GM19372 (cell line): ENCODE results near the gene ARFGEF2.
"Not testable (repeated sequence)": the region's sequence is repeated elsewhere in the genome, so short reads cannot be mapped to it uniquely, and the experiment has no call there.

Source experiments
- ATAC-seq: cut with Tn5 transposase; IDR thresholded peaks from one replicate; pipeline ENCODE4 v1.9.1; 2021; ENCODE audit warnings: mild to moderate bottlenecking, low read depth, moderate library complexity; ENCODE audit not compliant: unreplicated experiment

The ARFGEF2 gene

DNA sequence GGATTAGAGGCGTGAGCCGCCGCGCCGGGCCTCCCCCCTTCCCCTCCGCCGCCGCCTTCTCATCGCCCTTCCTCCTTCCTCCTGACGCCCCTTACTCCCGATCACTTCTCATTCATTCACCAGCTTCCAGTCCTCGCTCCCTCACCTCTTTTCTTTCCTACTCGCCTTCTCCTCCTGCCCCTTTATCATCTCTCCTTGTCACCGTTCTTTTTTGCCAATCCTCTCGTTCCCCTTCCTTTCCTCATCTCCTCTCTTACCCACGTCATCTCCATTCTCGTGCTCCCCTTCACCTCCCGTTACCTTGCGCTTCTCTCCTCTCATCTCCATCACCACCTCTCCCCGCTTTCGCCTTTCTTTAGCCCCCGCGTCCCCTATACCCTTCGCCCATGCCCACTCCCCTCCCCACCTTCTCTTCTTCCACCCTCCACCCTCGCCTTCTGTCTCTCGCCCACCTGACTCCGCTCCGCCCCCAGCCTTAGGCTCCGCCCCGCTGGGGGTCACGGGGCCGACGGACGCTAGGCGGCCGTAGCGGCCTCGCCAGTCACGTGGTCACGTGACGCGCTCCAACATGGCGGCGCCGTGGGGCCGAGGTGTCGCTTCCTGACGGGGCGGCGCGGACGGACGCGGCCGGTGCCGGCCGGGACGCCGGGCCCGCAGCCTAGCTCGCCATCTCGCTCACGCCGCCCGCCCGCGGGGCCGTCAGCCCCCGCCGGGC lies at the start of gene ARFGEF2:
Gene ARFGEF2, plus strand, starts transcription at position 544 of the 715 bp plus-strand sequence. CDS start 179 bp downstream, outside the sequence.
- peak; percentile 71 for ATAC-seq

DNA sequence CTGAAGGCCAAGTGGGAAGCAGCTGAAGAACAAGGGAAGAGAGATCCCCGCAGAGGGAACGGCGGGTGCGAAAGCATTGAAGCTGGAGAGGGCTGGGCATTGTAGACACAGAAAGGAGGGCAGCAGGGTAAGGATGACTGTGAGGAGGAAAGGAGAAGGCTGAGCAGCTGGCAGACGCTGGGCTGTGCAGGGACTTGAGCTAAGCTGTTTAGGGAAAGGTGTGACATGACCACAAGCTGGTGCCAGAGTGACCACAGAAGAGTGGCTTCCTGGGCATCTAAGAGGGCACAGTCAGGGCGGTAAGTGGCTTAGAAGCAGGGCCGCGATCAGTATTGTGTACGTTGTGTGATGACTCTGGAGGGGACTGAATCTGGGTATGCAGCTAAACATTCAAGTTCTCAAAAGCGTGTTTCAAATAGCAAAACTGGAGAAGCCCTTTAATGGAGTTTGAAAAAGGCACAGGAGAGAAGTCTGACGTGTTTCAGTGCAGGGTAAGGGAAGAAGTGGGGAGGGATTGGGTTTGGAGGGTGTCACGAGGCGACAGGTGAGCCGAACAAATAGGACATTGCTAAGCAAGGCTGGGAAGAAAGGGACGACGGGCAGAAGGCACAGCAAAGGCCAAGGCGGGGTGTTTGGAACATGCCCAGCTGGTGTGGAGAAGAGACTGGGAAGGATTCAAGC lies 46.1 kb upstream of the ARFGEF2 start:
- no peak for ATAC-seq

DNA sequence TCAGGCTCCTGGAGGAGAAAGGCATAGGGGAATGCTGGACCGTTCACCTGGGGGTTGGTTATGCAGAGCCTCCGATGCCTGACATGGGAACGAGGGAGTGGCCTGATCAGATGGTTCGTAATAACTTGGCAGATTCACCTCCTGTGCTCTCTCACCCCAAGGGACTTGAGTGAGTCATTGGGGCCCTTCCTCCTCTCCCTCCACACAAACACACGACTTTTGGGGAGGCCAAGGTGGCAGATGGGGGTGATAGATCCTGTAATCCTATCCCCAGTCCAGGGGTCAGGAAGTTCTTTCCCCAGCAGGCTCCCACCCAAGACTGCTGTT lies 45.6 kb upstream of the ARFGEF2 start:
- no peak for ATAC-seq

DNA sequence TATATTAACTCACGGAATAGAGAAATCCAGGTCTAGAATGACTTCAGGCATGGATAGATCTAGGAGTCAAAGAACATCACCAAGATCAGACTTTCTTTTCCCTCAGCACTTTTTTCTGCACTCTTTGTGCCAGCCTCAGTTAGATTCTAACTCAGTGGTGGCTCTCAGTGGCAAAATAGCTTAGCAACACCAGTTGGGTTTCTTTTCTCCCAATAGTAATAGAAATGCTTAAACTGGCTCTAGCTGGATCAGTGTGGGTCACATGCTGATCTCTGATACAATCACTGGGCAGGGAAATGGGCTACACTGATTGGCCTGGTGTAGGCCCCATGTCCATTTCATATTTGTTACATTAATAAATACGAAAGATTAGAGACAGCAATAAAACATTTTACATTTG lies 44.2 kb upstream of the ARFGEF2 start:
- ATAC-seq: no peak

DNA sequence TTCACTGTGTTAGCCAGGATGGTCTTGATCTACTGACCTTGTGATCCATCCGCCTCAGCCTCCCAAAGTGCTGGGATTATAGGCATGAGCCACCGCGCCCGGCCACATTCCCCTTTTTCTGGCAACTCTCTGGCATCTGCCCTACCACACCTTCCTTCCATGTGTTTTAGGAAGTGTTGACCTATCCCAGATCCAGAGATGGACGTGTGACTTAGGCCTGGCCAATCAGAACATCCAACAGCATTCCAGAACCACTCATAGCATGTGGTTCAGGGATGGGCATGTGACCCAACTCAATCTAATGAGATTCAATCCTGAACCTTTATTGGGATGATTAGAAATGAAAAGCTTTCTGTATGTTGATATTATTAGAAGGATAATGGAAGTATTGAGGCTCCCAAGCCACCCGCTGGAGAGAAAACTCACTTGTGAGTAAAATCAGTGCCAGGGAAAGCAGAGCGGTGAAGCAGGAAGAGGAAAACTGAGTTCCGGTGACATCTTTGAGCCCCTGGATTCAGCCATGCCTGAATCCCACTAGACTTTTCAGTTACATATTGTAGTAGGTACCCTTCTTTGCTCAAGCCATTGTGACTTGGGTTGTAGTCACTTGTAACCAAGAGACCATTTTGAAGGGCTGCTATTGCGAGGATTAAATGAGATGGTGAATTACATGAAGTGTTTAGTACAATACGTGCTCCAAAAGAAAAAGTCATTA lies 42.8 kb upstream of the ARFGEF2 start:
- no peak for ATAC-seq

DNA sequence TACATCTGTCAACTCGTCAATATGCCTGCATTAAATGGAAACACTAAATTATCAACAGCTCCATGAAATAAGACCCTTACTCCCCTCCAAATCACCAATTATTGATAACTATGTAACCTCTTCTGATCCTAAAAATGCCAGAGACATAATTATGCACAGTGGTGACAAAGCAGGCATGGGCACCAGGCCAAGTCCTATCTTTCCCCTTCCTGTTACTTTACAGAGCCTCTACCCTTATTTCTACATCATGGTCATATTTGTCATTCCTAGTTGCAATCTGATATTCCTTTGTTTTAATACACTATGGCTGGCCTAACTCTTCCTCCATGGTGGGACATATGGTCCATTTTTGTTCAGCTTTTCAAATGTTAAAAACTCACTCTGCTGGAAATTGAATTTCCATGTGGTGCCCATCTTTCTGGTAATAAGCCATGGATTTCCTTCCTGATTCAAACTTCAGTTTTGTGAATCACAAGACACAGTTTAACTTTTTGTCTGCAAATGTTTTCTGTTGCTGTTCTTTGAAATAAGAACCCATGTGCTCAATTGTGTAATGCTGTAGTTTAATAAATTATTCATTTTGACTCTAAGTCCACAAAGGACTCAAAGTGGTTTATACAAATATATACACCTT lies 41.8 kb upstream of the ARFGEF2 start:
- no peak for ATAC-seq

DNA sequence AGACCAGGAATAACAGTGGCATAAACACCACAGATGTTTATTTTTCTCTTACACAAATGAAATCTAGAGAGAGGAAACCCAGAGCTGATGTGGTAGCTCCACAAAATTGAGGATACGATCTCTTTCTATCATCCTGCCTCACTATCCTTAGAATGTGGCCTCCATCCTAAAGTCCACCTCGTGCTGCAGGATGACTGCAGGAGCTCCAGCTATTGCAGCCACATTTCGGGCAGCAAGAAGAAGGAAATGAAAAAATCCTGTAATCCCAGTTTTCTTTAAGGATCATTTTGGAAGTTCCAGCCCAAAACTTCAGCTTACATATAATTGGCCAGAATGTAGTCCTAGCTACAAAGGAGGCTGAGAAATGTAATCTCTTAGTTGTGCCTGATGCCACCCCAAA lies 41.2 kb upstream of the ARFGEF2 start:
- no peak for ATAC-seq

DNA sequence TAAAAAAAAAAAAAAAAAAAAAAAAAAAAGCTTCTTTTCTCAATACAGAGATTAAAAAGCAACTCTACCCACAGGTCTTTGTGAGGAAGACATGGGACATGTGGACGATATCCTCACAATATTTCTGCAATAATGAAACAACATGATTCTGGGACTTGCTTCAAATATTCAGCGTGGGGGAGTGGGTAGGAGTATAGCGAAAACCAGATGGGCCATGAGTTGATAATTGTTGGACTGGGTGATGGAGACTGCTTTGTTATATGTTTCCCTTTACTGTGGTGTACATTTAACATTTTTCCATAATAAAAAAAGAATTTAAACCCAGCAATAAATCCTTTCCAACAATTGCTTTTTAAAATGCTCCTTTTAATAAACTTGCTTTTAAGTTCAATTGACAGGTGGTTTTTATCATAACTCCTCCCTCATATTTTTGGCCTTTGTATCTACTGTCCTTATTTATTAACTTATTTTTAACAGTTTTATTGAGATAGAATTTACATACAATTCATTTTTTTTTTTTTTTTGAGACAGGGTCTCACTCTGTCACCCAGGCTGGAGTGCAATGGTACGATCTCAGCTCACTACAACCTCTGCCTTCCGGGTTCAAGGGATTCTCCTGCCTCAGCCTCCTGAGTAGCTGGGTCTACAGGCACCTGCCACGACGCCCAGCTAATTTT lies 40.4 kb upstream of the ARFGEF2 start:
- ATAC-seq: no peak

DNA sequence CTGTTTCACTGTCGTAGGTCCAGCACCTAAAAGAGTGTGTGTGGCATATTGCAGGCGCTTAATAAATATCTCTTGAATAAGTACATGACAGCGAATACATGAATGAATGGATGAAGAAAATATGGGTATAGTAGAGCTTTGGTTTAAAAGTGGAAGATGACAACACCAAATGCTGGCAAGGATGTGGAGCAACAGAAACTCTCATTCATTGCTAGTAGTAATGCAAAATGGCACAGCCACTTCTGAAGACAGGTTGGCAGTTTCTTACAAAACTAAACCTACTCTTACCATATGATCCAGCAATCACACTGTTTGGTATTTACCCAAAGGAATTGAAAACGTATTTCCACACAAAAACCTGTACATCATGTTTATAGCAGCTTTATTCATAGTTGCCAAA lies 36.3 kb upstream of the ARFGEF2 start:
- no peak for ATAC-seq

DNA sequence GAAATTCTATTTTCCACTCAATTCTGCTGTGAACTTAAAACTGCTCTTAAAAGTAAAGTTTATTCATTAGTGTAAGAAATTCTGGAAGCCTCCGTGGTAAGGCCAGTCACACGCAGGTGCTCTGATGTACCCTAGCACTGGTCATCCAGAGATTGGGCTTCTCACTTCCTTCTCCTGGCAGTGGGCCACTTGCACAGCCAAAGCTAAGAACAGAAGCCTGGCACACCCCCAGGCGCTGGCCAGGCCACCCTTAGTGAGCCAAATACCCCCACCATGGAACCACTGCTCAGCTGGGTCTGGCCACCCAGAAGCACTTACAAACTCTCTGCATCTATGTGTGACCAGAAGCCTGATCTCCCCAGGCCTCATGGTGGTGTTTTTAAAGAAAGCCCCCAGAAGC lies 35.3 kb upstream of the ARFGEF2 start:
- no peak for ATAC-seq

DNA sequence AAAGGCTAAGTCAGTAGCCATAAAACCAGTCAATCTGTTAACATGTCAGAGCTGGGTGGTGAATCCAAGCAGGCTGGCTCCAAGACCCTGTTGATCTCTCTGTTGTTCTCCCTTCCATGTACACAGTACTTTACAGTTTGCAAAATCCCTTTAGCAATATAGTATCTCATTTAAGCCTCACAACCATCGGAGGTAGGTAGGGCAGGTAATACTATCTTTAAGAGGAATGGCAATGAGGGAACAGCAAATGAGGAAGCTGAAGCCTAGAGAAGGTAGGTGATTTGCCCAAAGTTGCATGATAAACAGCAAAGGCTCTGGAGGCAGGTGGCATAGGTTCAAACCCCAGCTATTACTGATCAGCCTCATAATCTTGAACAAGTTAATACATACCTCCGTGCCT lies 34.7 kb upstream of the ARFGEF2 start:
- ATAC-seq: no peak

DNA sequence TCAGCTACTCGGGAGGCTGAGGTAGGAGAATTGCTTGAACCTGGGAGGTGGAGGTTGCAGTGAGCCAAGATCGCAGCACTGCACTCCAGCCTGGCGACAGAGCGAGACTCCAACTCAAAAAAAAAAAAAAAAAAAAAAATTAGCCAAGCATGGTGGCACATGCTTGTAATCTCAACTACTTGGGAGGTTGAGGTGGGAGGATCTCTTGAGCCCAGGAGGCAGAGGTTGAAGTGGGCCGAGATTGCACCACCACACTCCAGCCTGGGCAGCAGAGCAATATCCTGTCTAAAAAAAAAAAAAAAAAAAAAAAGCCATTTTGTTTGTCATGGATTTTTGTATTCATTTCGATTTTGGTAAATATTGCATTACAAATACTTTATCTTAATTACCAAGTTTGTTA lies 33.0 kb upstream of the ARFGEF2 start:
- ATAC-seq: not testable (repeated sequence)

DNA sequence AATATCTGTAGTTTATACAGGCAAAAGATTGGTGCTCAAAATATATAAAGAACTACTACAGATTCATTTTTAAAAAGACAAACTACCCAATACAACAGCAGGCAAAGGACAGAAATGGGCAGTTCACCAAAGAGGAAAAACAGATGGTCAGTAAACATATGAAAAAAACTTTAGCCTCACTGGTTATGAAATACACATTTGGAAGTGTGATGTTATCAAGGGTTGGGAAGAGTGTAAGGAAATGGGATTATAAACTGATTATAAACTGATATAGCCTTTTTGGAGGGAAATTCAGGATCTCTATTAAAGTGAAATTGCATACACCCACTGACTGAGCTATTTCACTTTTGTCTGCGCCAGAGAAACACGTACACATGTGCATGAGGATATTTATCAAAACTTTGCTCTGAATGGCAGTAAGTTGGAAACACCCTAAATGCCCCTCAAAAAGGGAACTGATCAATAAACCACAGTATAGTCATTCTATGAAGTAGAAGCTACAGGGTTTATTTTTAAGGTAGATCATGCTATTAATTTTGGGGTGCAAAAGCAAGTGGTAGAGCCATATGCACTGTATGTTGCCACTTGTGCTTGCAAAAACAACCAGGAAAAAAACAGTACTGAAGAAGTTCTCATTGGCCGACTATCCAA lies 32.2 kb upstream of the ARFGEF2 start:
- no peak for ATAC-seq

DNA sequence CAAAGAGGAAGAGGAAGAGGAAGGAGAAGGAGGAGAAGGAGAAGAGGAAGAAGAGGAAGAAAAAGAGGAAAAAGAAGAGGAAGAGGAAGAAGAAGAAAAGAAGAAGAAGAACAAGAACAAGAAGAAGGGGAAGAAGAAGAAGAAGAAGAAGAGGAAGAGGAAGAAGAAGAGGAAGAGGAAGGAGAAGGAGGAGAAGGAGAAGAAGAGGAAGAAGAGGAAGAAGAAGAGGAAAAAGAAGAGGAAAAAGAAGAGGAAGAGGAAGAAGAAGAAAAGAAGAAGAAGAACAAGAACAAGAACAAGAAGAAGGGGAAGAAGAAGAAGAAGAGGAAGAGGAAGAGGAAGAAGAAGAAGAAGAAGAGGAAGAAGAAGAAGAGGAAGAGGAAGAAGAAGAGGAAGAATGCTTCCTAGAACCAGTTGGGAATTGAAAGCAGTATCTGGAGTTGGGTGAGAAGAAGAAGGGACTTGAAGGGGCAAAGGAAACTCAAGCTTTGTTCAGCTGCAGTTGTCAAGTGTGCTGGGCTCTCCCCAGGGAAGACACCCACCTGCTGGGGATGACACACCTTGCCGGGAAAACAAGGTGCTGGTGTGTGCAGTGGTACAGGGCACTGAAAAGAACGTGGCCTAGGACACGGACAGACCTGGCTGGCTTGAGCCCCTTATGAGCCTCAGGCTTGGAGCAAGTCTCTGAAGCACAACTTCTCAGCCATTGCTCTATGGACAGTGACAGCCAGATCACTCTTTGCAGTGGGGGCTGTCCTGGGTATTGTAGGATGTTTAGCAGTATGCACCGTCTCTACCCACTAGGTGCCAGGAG lies 30.1 kb upstream of the ARFGEF2 start:
- no peak for ATAC-seq

DNA sequence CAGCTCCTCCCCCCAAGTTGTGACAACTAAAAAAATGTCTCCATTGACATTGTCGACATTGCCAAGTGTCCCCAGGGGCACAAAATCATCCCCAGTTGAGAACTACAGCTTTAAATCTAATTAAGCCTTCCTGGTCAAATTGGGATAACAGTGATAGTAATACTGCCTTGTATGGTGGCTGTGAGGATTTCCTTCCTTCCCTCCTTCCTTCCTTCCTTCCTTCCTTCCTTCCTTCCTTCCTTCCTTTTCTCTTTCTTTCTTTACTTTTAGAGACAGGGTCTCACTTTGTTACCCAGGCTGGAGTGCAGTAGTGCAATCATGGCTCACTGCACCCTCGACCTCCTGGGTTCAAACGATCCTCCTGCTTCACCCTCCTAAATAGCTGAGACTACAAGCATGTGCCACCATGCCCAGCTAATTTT lies 29.5 kb upstream of the ARFGEF2 start:
- no peak for ATAC-seq

DNA sequence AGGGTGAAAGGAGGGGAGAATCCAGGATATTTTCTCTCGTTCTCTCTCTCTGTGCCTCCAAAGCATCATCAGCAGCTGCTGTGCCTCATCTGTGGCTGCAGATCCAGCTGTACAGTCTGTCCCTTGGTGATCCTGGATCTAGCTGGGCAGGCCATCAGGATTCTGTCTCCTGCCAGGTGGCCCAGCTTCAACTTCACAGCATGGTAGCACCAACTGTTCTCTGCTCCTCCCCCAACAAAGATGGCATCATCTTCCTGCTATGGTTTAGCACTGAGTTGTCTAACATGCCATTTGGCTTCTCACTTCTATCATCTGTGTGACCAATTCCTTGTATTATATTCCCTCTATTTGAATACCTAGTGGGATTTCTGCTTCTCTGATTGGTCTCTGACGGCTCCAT lies 28.6 kb upstream of the ARFGEF2 start:
- no peak for ATAC-seq

DNA sequence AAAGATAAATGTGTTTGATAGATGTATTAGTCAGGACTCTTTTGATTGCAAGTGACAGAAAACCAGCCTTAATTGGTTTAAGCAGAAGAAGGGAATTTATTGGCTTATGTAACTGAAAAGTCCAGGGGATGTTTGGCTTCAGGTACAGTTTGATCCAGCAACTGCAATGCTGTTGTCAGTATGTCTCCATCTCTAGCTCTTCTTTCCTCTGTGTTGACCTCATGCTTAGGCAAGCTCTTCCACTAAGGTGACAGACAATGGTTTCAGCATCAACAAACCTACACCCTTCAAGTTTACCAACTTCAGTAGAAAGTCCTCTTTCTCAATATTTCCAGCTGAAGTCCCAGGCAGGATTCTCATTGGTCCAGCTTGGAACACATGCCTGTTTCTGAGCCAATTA lies 28.1 kb upstream of the ARFGEF2 start:
- ATAC-seq: no peak

DNA sequence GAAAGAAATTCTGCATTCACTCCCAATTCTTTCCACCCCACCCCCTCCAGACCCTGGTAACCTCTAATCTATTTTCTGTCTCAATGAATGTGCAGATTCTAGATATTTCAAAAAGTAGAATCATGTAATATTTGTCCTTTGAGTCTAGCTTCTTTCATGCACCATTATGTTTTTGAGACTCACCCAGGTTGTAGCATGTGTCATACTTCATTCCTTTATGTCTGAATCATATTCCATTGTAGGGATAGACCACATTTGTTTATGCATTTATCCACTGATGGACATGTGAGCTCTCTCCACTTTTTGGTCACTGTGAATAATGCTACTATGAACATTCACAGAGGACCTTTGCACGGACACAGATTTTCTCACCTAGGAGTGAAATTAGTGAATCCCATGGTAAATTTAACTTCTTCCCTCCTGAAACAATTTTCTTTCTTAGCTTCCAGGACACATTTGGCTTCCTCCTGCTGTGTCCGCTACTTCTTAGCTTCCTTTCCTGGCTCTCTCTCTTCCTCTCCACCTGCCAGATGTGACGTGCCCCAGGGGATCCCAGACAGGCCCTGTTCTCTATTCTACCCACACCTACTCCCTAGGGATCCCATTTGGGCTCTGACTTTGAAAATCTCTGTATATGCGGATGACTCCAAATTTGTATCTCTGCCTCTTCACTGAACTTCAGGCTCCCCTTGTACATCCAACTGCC lies 24.1 kb upstream of the ARFGEF2 start:
- ATAC-seq: no peak

DNA sequence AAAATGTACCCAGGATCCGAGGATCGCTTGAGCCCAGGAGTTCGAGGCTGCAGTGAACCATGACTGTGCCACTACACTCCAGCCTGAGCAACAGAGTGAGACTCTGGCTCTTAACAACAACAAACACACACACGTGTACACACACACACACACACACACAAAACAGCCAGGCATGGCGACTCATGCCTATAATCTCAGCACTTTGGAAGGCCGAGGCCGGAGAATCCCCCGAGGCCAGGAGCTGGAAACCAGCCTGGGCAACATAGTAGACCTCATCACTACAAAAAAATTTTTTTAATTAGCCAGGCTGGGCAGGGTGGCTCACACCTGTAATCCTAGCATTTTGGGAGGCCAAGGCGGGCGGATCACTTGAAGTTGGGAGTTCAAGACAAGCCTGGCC lies 23.3 kb upstream of the ARFGEF2 start:
- ATAC-seq: no peak
